Body of pancreas (tissue), 4 donors: ENCODE data around the gene TNIP2. TPM values are rescaled to one million over a fixed set of nuclear protein-coding genes. Genes with fewer than 3 reads are reported as not detected.
A peak's percentile ranks its signal among the peaks of the same experiment; 100 is the strongest.
"Not testable (repeated sequence)": the region's sequence is repeated elsewhere in the genome, so short reads cannot be mapped to it uniquely, and the experiment has no call there.

Experiments
- ATAC-seq: fragments of 150-250 bp; one replicate; pipeline ENCODE4 v1.9.1; 2016
- DNase-seq, 4 donors: peaks; one replicate each; pipeline ENCODE4 v3.0.0-alpha.2; 2019
- H3K27ac ChIP-seq, 4 donors: fragments of 200-600 bp; sonication (generic); 1 replicate in 3 of 4; 2 replicates in 1 of 4; pipeline versions ENCODE4 v1.5.1 to v1.6.1; 2016 to 2019; ENCODE audit warnings: mild to moderate bottlenecking in 1 of 4, mixed read lengths in 1 of 4, moderate library complexity in 1 of 4
- H3K27me3 ChIP-seq, 2 donors: fragments of 200-600 bp; sonication (generic); one replicate each; pipeline ENCODE4 v1.6.0; 2016; ENCODE audit warnings: mild to moderate bottlenecking in 1 of 2
- H3K36me3 ChIP-seq, 2 donors: fragments of 200-600 bp; sonication (generic); replicated peaks in 1 of 2; 2 replicates each; pipeline ENCODE4 v1.5.1; 2016; ENCODE audit warnings: low read depth in 2 of 2; ENCODE audit not compliant: insufficient read depth in 1 of 2
- H3K4me1 ChIP-seq: fragments of 200-600 bp; sonication (generic); one replicate; pipeline ENCODE4 v1.6.0; 2016
- H3K4me3 ChIP-seq, 2 donors: fragments of 200-600 bp; sonication (generic); 1 replicate in 1 of 2; 2 replicates in 1 of 2; pipeline ENCODE4 v1.5.1; 2016 to 2019
- H3K9me3 ChIP-seq, 3 donors: fragments of 200-600 bp; sonication (generic); 1 replicate in 2 of 3; 2 replicates in 1 of 3; pipeline ENCODE4 v1.5.1; 2016
- POLR2A ChIP-seq, 3 donors: fragments of 450-650 bp; IDR thresholded peaks; one replicate each; pipeline ENCODE4 v1.6.1; 2016; ENCODE audit warnings: antibody characterized with exemption in 3 of 3, mild to moderate bottlenecking in 2 of 3
- WGBS, 2 donors: methylation state at CpG; one replicate each; pipeline ENCODE4 v1.1.5; 2017; 5-methylcytosine and 5-hydroxymethylcytosine counted together
- intact Hi-C: fragments of 100-400 bp; cut with DNase I; formaldehyde crosslinking; loops from one replicate; pipeline ENCODE4 v1.15.1; 2023
- total RNA-seq, 2 donors: library from RNA; depleted of rRNA; stranded (reverse); fragments of >200 nt; gene quantifications; one replicate each; pipeline ENCODE4 v1.1.0, GENCODE V29; 2016
- TF ChIP-seq, protein P1 (sequence below), 7 experiments: fragments of 450-650 bp in 4 of 7; fragments of 200-600 bp in 3 of 7; sonication (generic) in 3 of 7; IDR thresholded peaks; one replicate each; pipeline ENCODE4 v1.5.1; 2016 to 2019; ENCODE audit warnings: antibody characterized with exemption in 7 of 7

Gene TNIP2
- total RNA-seq, 2 donors from 2014 or later, result 39.7 to 75.8 TPM

DNA sequence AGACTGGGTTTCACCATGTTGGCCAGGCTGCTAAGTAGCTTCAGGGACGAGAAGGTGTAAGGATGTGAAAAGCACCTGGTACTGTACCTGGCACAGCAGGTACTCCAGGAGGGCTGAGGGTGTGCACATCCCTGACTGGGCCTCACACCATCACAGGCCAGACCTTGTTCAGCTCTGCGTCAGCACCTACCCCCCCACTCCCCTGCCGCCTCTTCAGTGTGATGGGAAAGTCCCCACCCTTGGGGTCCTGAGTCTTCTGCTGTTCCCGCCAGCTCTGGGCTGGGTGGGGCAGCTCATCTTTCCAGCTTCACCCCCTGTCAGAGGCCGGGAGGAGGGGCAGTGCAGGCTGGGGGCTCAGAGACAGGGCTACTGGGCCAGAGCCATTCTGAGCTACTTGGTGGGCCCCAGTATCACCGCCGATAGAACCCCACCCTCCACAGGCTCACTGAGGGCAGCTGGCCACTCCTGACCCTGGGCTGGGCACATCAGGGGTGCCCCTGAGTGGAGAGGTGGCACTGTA lies 30.1 kb upstream of the TNIP2 start:
- TF ChIP-seq POLR2A (IDR thresholded peaks at IDR 0.05), result no peak
- TF ChIP-seq, protein P1, sequence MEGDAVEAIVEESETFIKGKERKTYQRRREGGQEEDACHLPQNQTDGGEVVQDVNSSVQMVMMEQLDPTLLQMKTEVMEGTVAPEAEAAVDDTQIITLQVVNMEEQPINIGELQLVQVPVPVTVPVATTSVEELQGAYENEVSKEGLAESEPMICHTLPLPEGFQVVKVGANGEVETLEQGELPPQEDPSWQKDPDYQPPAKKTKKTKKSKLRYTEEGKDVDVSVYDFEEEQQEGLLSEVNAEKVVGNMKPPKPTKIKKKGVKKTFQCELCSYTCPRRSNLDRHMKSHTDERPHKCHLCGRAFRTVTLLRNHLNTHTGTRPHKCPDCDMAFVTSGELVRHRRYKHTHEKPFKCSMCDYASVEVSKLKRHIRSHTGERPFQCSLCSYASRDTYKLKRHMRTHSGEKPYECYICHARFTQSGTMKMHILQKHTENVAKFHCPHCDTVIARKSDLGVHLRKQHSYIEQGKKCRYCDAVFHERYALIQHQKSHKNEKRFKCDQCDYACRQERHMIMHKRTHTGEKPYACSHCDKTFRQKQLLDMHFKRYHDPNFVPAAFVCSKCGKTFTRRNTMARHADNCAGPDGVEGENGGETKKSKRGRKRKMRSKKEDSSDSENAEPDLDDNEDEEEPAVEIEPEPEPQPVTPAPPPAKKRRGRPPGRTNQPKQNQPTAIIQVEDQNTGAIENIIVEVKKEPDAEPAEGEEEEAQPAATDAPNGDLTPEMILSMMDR (IDR thresholded peaks at IDR 0.05), result no peak
- H3K4me3 ChIP-seq, result no peak overlapping the region
- peaks cover 4% of the 10 kb centered on the region for H3K4me1 ChIP-seq
- no peaks in the 10 kb centered on the region for H3K27me3 ChIP-seq
- peak overlapping the region in 1 of 4 donors; percentile 19 for H3K27ac ChIP-seq
- no peaks in the 10 kb centered on the region for H3K36me3 ChIP-seq
- WGBS, 2 donors, result 89 to 92% methylated on average over 4 to 7 of the region's 7 CpGs
- intact Hi-C loops, result no loop called here
- no peaks in the 10 kb centered on the region for H3K9me3 ChIP-seq
- DNase-seq, result peak in 1 of 4 donors; percentile 9
- no peak for ATAC-seq

DNA sequence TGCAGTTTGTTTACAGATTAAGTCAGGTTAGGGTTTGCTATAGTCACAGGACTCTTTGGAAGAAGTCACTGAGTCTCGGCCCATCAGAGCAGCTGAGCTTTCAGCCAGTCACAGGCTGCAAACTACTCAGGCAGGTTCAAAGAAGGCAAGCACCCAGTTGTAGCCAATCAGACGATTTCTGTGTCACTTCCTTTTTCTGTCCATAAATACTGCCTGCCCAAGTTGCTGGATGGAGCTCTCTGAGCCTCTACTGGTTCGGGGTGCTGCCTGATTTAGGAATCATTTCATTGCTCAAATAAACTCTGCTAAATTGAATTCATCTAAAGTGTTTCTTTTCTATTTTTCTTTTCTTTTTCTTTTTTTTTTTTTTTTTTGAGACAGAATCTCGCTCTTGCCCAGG lies 29.5 kb upstream of the TNIP2 start:
- ATAC-seq, result peak; percentile 64
- Histone ChIP-seq H3K9me3 (no peaks in the 10 kb centered on the region), H3K27ac (peak overlapping the region in 1 of 4 donors; percentile 19), H3K27me3 (no peaks in the 10 kb centered on the region), H3K4me3 (no peak overlapping the region), H3K36me3 (no peaks in the 10 kb centered on the region), H3K4me1 (peaks cover 3% of the 10 kb centered on the region)
- TF ChIP-seq POLR2A (IDR thresholded peaks at IDR 0.05), result no peak
- TF ChIP-seq, protein P1 (IDR thresholded peaks at IDR 0.05), result no peak
- intact Hi-C loops, result no loop called here
- 40 to 49% methylated on average over 4 of the region's 4 CpGs for WGBS, 2 donors
- DNase-seq, result peak in 3 of 4 donors; percentile 15 to 54 (median 52)

DNA sequence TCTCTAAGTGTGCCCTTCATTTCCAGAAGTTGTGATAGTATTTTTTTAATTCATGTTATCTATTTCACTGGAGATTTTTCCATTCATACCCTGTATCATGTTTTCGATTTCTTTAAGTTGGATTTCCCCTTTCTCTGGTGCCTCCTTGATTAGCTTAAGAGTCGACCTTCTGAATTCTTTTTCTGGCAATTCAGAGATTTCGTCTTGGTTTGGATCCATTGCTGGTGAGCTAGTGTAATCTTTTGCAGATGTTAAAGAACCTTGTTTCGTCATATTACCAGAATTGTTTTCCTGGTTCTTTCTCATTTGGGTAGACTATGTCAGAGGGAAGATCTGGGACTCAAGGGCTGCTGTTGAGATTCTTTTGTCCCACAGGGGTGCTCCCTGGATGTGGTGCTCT lies 27.7 kb upstream of the TNIP2 start:
- Histone ChIP-seq H3K36me3 (no peaks in the 10 kb centered on the region), H3K27me3 (no peaks in the 10 kb centered on the region), H3K4me1 (peaks cover 12% of the 10 kb centered on the region), H3K27ac (no peak overlapping the region), H3K9me3 (no peaks in the 10 kb centered on the region), H3K4me3 (no peak overlapping the region)
- TF ChIP-seq POLR2A (IDR thresholded peaks at IDR 0.05), result no peak
- TF ChIP-seq, protein P1 (IDR thresholded peaks at IDR 0.05), result no peak
- intact Hi-C loops, result no loop called here
- ATAC-seq (no peak), DNase-seq (no peak)
- 76 to 78% methylated on average over 4 of the region's 4 CpGs for WGBS, 2 donors

DNA sequence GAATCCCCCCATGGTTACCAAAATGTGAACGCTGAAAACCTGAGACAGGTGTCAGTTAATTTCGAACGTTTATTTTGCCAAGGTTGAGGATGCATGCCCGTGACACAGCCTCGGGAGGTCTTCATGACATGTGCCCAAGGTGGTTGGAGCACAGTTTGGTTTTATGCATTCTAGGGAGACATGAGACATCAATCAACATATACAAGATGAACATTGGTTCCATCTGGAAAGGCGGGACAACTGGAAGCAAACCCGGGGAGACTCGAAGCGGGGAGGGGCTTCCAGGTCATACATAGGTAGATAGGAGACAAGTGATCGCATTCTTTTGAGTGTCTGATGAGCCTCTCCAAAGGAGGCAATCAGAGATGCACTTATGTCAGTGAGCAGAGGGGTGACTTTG lies 25.8 kb upstream of the TNIP2 start:
- DNase-seq (peak in 1 of 4 donors; percentile 5), ATAC-seq (no peak)
- no peaks in the 10 kb centered on the region for H3K9me3 ChIP-seq
- no peaks in the 10 kb centered on the region for H3K36me3 ChIP-seq
- H3K27me3 ChIP-seq, result no peaks in the 10 kb centered on the region
- WGBS, 2 donors, result 90 to 93% methylated on average over 9 to 10 of the region's 10 CpGs
- peaks cover 18% of the 10 kb centered on the region for H3K4me1 ChIP-seq
- TF ChIP-seq POLR2A (IDR thresholded peaks at IDR 0.05), result no peak
- TF ChIP-seq, protein P1 (IDR thresholded peaks at IDR 0.05), result no peak
- intact Hi-C loops, result no loop called here
- H3K4me3 ChIP-seq, result no peak overlapping the region
- H3K27ac ChIP-seq, result no peak overlapping the region

DNA sequence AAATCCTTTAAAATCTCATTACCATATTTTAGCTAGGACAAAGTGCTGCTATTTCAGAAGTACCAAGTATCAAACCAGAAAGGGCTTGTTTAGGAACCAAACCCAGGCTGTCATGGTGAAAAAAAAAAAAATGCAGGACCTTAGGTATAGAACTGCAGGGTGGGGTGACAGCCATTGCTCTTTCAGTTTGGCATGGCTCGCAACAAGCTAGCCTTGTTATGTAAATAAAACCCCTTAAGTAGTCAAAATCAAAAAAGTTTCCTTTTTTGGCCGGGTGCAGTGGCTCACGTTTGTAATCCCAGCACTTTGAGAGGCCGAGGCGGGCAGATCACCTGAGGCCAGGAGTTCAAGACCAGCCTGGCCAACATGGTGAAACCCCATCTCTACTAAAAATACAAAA lies 24.5 kb upstream of the TNIP2 start:
- peaks cover 15% of the 10 kb centered on the region for H3K4me1 ChIP-seq
- intact Hi-C loops, ATAC-seq, H3K36me3 ChIP-seq, H3K4me3 ChIP-seq, DNase-seq, H3K9me3 ChIP-seq, H3K27ac ChIP-seq, H3K27me3 ChIP-seq: not testable (repeated sequence)
- 94 to 96% methylated on average over 5 of the region's 5 CpGs for WGBS, 2 donors
